ENCODE data around the gene PPP2R2C. TPM values are rescaled to one million over a fixed set of nuclear protein-coding genes. Genes with fewer than 3 reads are reported as not detected.

PPP2R2C gene
- total RNA-seq, 1 experiment from 2014 or later, result 26.7 TPM

- intact Hi-C loops (cut with micrococcal nuclease; ENCODE audit: unreplicated experiment) (no loop called here), in situ Hi-C loops (cut with HindIII; ENCODE audit: low pct_unique_long_range_greater_than_20kb, low sequenced_read_pairs) (no loop called here)
- no peaks in the 10 kb centered on the region for H3K9me3 ChIP-seq (ENCODE audit: control insufficient read depth, insufficient read depth, low read depth, low read length)
- no peaks in the 10 kb centered on the region for H3K4me1 ChIP-seq (ENCODE audit: control insufficient read depth, insufficient read depth, low read length)
- H3K27me3 ChIP-seq (ENCODE audit: control insufficient read depth, insufficient read depth, low read length), result no peaks in the 10 kb centered on the region
- ATAC-seq (no peak), DNase-seq (ENCODE audit: low read depth, low spot score) (no peak)
- no peaks in the 10 kb centered on the region for H3K36me3 ChIP-seq (ENCODE audit: control insufficient read depth, insufficient read depth, low read length)
- ChIA-PET CTCF (no interaction called here), POLR2A (no interaction called here)
- TF ChIP-seq SIN3A (IDR thresholded peaks at IDR 0.05; ENCODE audit: borderline replicate concordance, insufficient read depth, low read depth, low read length), result no peak
- TF ChIP-seq TCF7L2 (IDR thresholded peaks at IDR 0.05; ENCODE audit: low read depth, low read length), result no peak
- TF ChIP-seq REST (IDR thresholded peaks at IDR 0.05; ENCODE audit: insufficient read depth in 1 of 2, low read depth in 2 of 2, low read length in 1 of 2), result no peak
- no peak for TF ChIP-seq POLR2AphosphoS5 (IDR thresholded peaks at IDR 0.05; ENCODE audit: low read depth, low read length)
- TF ChIP-seq CTCF (IDR thresholded peaks at IDR 0.05), result no peak
- no peak overlapping the region for H3K4me3 ChIP-seq (ENCODE audit: low read depth in 2 of 2, low read length in 2 of 2)
- no peak overlapping the region for H3K27ac ChIP-seq (ENCODE audit: low read length)
- no TSS peak for BruUV-seq (replicated peaks)
Observed at GRCh38 chr4:6453688-6453990, 18.8 kb downstream of the PPP2R2C start.

- H3K36me3 ChIP-seq (ENCODE audit: control insufficient read depth, insufficient read depth, low read length), result no peaks in the 10 kb centered on the region
- no peak for DNase-seq (ENCODE audit: low read depth, low spot score)
- ChIA-PET CTCF (no interaction called here), POLR2A (no interaction called here)
- ATAC-seq, result 0 out of 2 replicates have a peak, but pooled peaks have one; percentile 43
- H3K27ac ChIP-seq (ENCODE audit: low read length), result no peak overlapping the region
- no peaks in the 10 kb centered on the region for H3K4me1 ChIP-seq (ENCODE audit: control insufficient read depth, insufficient read depth, low read length)
- intact Hi-C loops (cut with micrococcal nuclease; ENCODE audit: unreplicated experiment), result no loop called here
- H3K27me3 ChIP-seq (ENCODE audit: control insufficient read depth, insufficient read depth, low read length), result no peaks in the 10 kb centered on the region
- no TSS peak for BruUV-seq (replicated peaks)
- in situ Hi-C loops (cut with HindIII; ENCODE audit: low pct_unique_long_range_greater_than_20kb, low sequenced_read_pairs), result no loop called here
- TF ChIP-seq TCF7L2 (IDR thresholded peaks at IDR 0.05; ENCODE audit: low read depth, low read length) (no peak), REST (IDR thresholded peaks at IDR 0.05; ENCODE audit: insufficient read depth in 1 of 2, low read depth in 2 of 2, low read length in 1 of 2) (no peak), CTCF (IDR thresholded peaks at IDR 0.05) (no peak), SIN3A (IDR thresholded peaks at IDR 0.05; ENCODE audit: borderline replicate concordance, insufficient read depth, low read depth, low read length) (no peak), POLR2AphosphoS5 (IDR thresholded peaks at IDR 0.05; ENCODE audit: low read depth, low read length) (no peak)
- no peaks in the 10 kb centered on the region for H3K9me3 ChIP-seq (ENCODE audit: control insufficient read depth, insufficient read depth, low read depth, low read length)
- no peak overlapping the region for H3K4me3 ChIP-seq (ENCODE audit: low read depth in 2 of 2, low read length in 2 of 2)
Observed at GRCh38 chr4:6452897-6453687, 19.3 kb downstream of the PPP2R2C start.
